ENCODE data around the gene LUZP1.

The LUZP1 gene

GRCh38 chr1:23188434-23188884 is 19.8 kb upstream of the LUZP1 start:
- no peak for DNase-seq

GRCh38 chr1:23187637-23188036 is 19.0 kb upstream of the LUZP1 start:
- DNase-seq: no peak

GRCh38 chr1:23185381-23185780 is 16.7 kb upstream of the LUZP1 start:
- no peak for DNase-seq

- DNase-seq: no peak
These were observed 15.7 kb upstream of the LUZP1 start for GRCh38 chr1:23184212-23184934.

GRCh38 chr1:23179862-23180261 is 11.2 kb upstream of the LUZP1 start:
- no peak for DNase-seq

- no peak for DNase-seq
These were observed 10.3 kb upstream of the LUZP1 start for GRCh38 chr1:23178950-23179349.

- no peak for DNase-seq
These were observed 9.8 kb upstream of the LUZP1 start for GRCh38 chr1:23178414-23178813.

GRCh38 chr1:23177438-23178380 is 9.1 kb upstream of the LUZP1 start:
- DNase-seq: no peak

- no peak for DNase-seq
These were observed 8.4 kb upstream of the LUZP1 start for GRCh38 chr1:23177031-23177430.

- DNase-seq: no peak
These were observed 5.9 kb upstream of the LUZP1 start for GRCh38 chr1:23174426-23175110.

GRCh38 chr1:23171181-23171755 is 2.6 kb upstream of the LUZP1 start:
- no peak for DNase-seq

GRCh38 chr1:23169727-23170335 is 1.2 kb upstream of the LUZP1 start:
- no peak for DNase-seq

GRCh38 chr1:23169195-23169575 is 529 bp upstream of the LUZP1 start:
- no peak for DNase-seq

GRCh38 chr1:23168079-23168444 is 594 bp downstream of the LUZP1 start:
- DNase-seq: no peak

GRCh38 chr1:23167353-23168078 is 1.1 kb downstream of the LUZP1 start:
- no peak for DNase-seq

- DNase-seq: no peak
These were observed 1.8 kb downstream of the LUZP1 start for GRCh38 chr1:23166854-23167253.

GRCh38 chr1:23163395-23163794 is 5.3 kb downstream of the LUZP1 start:
- DNase-seq: no peak

GRCh38 chr1:23159963-23160877 is 8.4 kb downstream of the LUZP1 start:
- DNase-seq: no peak

- no peak for DNase-seq
These were observed 11.7 kb downstream of the LUZP1 start for GRCh38 chr1:23156940-23157339.

GRCh38 chr1:23152966-23153684 is 15.5 kb downstream of the LUZP1 start:
- DNase-seq: no peak

Data from NCI-H187 treated with DMSO at 0.1 percent for 48 hours (cell line).